GM18498 (cell line): Measurements from ENCODE around the gene MYADML2.

Experiments used
- ATAC-seq: cut with Tn5 transposase; IDR thresholded peaks from one replicate; pipeline ENCODE4 v1.9.1; 2021; ENCODE audit warnings: mild to moderate bottlenecking, moderate library complexity; ENCODE audit not compliant: unreplicated experiment

MYADML2 gene

DNA sequence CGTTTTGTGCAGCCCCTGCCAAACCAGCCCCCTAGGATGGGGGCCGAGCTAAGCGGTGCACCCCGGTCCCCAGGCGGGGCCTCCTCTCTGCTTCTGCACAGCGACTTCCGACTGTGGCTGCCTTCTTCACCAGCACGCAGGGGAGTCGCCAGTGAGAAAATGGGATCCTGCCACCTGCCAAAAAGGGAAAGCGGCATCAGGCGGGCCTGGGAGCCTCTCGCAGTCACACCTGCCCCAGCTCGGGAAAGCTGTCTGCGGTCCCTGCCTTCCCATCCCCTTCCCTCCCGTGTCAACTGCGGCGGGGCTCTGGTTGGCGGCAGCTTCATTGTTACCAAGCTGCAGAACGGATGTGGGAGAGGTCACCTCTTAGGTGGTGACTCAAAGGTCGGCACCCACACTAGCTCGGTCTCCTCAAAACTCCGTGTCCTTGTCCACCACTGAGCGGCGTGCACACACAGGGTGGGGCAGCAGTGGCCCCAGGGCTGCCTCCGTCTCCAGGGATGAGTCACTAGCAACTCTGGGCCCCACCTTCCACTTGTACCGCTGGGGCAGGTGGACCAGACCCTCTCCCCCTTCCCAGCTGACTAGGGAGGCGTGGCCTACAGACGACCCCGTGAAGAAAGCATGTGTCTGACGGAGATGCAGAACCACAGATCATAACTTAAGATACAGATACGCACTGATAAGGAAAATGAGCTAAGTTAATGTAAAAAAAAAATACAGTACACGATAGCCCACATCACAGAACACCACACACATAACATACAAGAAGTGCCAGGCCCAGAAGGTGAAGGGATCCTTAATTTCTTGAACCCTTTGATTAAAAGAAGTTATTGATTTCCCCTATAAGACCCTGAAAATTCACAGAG is 34.4 kb downstream of the MYADML2 start:
- no peak for ATAC-seq

DNA sequence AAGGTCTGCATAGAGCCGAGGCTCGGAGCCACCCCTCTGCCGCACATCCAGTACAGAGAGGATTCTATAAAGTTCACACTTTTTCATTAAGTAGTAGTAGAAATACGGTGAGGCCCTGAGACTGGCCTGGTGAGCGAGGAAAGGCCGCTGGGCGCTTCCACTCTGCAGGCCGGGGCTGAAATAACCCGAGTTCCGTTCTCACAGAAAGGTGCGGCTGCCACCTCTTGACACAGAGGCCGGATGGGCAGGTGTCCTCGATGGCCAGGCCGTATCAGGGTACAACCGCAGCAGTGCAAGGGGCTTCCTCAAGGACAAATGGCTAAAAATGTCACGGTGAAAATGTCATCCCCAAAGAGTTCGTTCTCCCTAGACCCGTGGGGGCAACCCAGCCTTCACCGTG is 35.1 kb downstream of the MYADML2 start:
- no peak for ATAC-seq

DNA sequence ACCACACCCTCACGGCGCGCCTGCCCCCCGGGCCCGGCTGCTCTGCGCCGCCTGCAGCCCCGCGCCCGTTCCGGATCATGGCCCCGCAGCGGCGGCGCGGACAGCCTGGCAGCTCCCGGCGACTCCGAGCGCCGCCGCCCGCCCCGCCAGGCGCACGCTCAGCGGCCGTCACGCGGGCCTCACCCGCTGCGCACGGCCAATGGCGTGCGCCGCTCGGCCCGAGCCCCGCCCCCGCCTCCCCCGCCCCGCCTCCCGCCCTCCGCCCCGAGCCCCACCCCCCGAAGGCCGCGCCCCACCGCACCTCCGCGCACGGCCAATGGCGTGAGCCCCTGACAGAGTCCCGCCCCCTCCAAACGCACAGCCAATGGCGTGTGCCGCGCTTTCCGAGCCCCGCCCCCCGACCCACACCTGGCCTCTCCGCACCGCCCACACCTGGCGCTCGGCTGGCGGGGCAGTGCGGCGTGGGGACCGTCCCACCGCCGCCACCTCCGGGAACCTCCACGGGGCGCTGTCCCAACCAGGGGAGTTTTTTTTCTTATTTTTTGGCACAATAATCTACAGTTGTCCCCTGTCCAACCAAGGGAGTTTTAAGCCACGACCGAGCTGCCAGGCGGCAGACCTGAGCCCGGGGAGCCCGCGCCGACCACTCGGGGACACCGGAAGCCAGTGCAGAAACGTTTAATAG is 35.6 kb downstream of the MYADML2 start, which contains the start of gene PCYT2:
PCYT2 (minus strand) TSS at position 123 of the 685 bp plus-strand sequence; CDS start at position 79, 44 bp downstream.
- peak; percentile 75 for ATAC-seq

DNA sequence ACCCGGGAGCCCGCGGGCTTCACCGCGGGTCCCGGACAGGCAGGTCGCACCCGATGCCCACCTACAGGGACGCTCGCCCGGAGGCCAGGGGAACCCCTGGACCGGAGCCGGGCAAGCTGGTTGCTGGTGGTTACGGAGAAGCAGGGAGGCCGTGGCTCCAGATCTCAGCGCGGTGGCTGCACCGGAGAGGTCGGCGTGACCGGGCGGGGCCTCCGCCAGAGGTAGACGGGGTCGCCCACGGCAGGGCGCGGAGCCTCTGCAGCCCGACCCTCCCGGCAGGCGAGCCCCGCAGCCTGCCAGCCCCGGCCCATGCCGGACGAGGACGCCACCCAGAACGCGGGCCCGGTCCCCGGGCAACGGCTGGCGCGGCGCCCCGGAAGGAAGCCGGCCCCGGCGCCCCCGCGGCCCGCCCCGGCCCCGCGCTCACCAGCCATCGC is 36.2 kb downstream of the MYADML2 start:
- ATAC-seq = peak; percentile 36

DNA sequence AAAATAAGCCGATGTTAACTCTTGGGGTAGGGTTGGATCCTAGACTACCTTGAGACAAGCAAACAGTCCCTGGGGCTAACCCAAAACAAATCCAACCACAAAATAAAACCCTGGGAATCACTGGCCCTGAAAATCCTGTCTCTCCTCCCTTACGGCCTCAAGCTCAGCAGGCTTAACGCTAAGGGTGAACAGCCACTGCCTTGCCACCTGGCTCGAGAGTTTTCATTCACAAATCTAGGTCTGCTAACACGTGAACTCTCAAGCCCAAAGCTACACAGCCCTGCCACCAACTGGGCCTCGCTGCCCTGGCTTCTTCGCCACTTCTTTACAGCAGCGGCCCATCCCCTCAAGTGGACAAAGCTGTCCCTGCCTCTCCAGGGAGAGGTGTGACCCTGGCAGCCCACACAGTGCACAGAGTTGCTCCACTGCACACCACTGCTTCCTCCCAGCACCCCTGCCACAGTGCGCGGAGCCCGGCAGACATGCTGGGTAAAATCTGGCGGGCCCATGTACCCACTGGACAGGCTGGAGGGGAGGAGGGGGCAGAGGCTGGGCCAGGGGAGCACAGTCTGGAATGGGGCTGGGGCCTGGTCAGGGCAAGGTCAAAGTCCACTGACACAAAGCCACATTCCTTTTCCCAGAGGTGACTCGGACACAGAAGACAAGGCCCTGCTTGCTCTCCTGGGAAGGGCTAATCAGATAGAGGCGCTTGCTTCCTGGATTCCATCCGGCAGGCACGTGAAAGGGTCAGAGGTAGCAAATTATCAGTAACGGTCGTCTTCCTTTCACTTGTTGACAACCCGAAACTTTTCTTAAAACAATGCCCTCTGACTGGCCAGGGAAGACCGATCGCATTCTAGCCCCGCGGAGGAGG is 36.8 kb downstream of the MYADML2 start:
- ATAC-seq = no peak

DNA sequence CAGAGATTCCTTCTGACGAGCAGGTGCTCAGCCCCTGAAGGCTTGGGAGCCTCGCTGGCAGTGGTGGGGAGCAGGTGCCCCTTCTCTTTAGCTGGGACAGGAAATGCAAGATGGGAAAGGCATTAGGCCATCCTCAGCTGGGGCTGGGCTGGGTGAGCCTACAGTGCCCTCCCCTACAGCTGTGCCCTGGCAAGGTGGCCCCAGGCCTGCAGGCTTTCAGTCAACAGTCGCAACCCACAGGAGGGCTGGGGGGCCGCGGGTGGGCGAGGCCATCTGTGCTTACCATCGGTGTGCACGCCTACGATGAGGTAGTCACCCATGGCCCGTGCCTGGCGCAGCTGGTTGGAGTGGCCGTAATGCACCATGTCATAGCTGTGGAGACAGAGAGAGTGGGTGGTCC is 37.8 kb downstream of the MYADML2 start:
- no peak for ATAC-seq

DNA sequence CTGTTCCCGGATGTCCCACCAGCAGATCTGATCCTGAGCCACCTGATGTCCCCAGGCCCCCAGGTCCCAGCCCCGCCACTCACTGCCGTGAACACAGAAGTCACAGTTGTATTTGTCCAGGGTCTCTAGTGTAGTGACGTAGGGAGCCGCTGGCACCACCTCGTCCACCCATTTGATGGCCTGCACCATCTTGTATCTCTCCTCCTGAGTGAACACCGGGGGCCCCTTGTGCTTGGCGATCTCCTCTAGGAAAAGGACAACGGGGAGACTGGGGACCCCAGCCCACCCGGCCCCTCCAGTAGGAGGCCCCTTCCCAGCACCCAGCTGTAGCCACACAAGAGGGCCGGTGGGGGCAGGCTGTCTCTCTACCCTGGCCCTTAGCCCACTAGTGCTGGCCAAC is 38.2 kb downstream of the MYADML2 start:
- no peak for ATAC-seq

DNA sequence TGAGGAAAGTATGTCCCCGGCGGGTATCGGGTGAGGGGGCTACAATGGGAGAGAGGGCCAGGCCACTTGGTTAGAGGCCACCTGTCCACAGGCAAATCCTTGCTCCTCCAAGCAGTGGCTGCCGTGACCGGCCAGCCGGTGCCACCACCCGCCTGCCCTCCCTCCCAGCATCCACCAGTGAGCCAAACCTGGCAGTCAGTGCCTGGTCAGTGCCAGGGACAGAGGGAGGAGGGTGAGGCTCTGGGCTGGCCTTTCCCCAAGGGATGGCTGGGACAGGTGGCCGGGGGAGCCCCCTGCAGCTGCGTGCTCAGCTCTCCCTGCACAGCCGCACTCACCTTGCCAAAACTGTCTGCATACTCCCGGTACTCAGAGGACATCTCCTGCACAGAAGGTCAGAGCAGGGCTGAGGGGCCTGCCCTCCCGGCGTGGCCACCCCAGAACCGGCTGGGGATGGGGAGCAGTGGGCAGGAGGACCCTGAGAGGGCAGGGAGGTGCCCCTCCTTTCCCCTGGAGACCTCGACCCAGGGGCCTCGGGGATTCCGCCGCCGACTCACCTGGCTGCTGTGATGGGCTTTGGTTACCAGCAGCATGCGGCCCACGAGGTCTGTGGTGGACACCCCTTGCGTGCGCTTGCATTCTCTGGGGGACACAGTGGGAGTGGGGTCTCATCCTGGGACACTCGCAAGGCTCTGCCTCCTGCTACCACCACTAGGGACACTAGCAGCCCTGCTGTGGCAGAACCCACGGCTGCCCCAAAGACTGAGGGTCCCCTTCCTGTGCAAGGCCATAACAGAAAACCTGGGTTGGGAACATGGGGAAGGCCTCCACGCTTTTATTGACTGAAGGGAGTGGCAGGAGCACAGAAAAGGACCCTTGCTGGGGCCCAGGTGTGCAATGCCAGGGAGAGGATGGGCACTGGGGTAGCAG is 39.6 kb downstream of the MYADML2 start:
- ATAC-seq = no peak

DNA sequence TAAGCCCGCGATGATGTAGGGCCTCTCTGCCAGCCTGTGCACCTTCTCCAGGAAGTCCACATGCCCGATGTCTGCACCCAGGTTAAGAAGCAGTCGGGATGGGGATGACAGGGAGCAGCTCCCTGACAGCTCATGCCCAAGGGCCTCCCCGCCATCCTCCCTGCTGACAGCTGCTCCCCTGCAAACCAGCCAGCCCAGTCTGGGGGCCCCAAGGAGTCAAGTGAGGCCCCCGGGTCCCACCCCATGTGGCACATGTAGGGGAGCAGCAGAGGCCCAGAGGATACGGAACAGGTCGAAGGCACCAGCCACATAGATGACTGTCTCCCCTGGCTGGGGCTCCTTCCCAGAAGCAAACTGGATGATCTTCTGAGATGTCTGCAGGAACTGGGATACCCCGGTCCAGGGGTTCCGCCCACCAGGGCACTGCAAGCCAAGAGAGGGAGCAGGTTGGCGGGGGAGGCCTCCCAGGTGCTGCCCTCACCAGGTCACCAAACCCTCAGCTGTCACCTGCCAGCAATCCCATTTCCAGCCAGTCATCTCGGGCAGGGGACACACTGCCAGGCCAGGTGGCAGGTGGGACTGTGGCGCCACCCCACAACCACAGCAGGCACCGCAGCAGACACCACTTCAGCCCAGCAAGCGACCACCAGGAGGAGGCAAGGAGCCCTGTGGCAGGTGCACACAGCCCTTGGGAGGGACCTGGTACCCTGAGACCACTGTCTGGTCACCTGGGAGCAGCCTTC is 40.4 kb downstream of the MYADML2 start:
- ATAC-seq = no peak

DNA sequence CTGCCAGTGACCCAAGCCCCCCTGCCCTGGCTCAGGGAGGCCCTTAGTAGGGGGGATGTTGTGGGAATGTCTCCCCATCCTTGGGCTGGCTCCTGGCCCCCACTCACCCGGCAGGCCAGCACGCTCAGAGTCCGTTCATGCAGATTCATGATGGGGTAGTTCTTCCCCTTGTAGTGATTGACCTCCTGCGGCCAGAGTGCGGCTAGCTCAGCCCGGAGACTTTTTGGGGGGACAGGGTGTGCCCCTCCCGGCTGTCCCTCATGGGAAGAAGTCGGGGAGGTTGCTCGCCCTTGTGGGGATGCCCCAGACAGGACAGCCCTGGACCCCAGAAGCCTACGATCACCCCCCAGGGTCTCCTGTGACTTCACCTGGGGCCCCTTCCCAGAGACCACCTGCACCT is 41.0 kb downstream of the MYADML2 start:
- no peak for ATAC-seq

DNA sequence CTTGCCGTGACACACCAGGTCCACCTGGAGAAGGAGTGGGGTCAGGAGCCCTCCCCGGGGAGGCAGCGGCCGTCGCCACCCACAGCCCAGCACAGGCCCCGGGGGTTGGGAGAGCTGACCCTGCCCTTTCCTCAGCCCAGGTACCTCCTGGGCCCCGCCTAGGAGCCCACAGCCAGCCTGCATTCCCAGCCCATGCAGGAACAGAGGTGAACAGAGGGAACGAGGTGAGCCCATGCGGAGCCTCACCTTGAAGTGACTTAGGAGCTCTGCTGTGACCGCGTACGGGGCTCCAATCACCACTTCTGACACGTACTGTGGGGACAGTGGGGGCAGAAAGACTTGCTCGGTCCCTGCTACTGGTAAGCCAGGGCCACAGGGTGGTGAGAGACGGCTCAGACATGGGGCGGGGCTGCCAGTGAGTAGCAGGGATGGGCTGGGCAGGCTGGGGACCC is 41.6 kb downstream of the MYADML2 start:
- ATAC-seq = no peak

DNA sequence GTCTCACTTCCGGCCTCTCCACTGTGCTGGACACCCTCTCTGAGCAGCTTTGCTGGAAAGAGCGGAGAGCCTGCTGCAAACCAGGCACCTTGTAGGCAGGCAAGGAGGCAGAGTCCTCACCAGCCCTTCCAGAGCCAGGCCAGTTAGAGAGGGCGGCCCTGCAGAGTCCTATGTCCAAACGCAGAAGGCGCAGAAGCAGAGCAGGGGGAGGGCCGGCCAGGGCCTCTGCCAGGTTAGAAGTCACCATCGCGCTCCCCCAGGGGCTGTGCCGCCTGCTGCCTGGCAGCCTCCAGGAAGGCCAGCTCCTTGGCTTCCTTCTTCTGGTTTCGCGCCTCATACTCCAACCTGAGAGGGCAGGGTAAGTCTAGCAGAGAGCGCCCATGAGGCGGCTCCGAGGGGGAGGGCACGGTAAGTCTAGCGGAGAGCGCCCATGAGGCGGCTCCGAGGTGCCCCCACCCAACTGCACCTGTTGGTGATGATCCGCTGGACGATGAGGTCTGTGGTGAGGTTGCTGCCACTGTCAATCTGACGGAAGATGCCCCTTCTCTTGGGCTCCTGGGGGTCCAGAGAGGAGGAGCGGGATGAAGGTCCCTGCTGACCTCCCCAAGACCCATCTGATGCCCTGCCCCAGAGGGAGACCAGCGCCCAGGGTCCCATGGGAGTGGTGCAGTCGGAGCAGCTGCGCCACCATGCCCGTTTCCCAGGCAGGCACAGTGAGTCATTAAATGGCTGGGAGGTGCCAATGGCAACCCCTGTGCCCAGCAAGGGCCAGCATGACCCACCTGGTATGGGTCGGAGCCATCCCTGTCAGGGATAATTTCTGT is 42.2 kb downstream of the MYADML2 start:
- no peak for ATAC-seq

DNA sequence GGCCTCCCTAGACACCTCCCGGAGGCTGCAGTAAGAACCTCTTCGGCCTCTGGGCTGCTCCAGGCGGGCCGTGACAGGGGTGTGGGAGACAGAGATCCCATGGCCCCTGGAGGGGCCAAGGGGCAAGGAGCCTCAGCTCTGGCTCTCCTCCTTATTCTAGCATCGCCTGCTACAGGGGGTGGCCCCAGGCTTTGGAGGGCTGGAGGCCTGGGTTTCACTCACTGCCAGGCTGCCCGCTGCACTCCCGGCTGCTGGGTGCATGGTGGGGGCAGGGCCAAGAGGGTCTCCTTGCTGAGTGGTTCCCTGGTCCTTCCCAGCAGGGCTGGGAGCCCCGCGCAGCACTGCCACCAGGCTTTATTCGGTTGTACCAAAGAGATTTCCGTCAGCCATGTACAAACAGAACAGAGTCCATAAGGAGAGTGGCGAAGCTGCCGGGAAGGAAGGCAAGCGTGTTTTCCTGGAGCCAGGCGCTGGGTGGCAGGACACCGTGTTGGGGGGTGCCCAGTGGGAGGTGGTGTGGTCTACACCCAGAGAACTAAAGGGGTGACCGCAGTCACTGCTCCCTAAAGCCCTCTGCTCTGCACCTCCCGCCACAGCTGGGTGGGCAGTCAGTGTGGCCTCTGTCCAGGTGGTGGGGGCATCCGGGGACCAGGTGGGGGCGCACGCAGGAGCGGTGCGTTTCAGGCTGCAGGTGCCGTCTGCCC is 43.0 kb downstream of the MYADML2 start:
- no peak for ATAC-seq

DNA sequence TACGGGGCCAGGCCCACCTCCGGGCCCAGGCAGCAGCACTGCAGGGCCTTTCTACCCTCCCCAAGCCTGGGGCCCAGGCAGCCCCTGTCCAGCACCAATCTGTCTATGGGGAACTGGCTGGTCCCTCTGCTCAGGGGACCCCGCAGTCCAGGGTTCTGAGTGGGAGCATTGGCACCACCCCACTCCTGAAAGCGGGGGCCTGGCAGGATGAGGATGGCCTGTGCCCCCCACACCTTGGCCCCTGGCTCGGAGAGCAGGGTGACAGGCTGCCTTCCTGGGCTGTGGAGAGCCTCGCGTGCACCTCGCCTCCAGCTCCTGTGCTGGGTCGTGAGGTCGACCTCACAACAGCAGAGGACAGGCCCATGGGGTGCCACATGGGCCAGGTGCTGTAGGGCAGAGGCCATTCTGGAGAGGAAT is 43.6 kb downstream of the MYADML2 start:
- ATAC-seq = no peak

DNA sequence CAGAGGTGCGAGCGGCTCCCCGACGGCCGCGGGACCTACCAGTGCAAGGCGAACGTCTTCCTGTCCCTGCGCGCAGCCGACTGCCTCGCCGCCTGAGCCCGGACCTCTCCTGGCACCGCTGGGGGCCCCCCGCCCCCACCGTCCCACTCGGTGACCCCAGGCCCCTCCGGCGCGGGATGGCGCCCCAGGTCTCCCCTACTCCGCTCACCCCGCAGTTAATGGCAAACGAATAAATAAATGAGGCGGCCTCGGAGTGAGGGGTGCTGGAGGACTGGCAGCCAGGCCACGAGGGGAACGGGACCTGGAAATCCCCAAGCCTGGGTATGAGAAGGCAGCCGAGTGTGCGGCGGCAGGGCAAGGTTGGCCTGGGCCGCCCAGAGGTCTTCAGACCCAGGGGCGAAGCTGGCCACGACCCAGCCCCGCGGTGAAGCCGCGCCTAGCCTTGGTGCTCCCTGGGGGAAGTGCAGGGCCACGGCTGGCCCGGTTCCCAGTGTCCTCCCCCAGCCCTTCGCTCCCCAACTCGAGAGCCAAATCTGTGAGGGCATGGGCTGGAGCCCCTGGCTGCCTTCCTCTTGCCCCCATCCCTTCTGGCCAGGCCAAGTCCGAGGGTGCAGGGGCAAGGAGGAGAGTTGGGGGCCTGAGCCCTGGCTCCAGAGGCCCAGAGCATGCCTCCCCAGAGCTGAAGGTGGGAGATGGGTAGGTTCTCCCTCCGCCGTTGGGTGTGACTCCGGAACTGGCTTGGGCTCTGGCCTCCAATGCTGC is 44.2 kb downstream of the MYADML2 start:
- no peak for ATAC-seq

DNA sequence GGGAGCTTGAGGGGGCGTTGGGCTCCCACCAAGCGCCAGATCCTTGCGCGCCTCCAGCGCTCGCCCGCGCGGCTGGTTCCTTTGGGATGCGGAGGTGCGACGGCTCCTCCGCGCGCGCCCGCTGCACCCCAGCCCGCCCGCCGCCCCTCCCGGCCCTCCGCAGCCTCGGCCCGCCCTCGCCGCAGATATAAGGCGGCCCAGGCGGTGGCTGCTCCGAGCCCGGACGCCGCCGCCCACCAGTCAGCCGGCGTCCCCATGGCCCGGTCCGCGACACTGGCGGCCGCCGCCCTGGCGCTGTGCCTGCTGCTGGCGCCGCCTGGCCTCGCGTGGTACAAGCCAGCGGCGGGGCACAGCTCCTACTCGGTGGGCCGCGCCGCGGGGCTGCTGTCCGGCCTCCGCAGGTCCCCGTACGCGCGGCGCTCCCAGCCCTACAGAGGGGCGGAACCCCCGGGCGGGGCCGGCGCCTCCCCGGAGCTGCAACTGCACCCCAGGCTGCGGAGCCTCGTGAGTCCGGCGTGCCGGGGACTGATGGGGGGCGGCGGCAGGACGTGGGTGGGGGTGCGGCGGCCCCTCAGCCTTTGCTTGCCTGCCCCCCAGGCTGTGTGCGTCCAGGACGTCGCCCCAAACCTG is 44.9 kb downstream of the MYADML2 start, which contains the start of gene NPB:
NPB (plus strand) TSS at position 216 of the 630 bp plus-strand sequence; CDS start at position 256, 40 bp downstream.
- no peak for ATAC-seq
